GM19467 (cell line): ENCODE measurements around the gene RPS14.

ENCODE experiments used
- ATAC-seq: cut with Tn5 transposase; IDR thresholded peaks from one replicate; pipeline ENCODE4 v1.9.1; 2021; ENCODE audit warnings: mild to moderate bottlenecking, moderate library complexity; ENCODE audit not compliant: unreplicated experiment

Gene RPS14

DNA sequence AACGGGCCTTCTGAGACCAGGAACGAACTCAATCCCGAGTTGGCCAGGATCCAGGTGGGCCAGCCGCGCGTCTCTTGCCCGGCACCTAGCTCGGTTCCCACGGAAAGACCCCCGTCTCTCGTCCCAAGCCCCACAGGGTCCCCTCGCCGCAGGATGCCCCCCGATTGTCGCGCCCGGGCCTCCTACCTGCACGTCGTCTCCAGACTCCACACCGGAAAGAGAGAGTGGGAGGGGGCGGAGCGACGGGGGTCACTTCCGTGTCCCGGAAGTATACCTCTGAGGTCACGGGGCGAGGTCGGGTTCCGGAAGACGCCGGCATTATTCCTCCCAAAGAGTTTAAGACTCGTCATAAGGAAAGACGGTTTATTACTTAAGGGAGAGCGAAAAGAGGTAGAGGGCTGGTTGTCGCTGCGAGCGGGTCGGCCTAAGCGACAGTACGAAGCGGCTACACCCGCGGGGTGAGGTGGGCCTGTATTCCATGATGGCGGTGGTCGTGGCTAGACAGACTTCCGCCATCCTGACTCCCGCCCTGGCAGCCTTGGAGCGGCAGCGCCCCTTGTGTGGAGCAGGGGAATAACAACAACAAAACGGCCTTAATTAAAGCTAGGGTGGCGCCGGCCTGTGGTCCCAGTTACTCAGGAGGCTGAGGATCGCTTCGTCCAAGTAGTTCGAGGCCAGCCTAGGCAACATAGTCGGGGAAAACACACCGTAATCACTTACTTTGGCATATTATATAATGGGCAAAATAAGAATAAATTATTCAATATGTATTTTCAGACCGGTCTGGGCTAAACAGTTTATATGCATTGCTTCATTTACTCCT lies at the start of gene RPS14:
Gene RPS14, minus strand, starts transcription at position 223 of the 823 bp plus-strand sequence. CDS start 2,006 bp downstream, outside the sequence.
- peak; percentile 84 for ATAC-seq

DNA sequence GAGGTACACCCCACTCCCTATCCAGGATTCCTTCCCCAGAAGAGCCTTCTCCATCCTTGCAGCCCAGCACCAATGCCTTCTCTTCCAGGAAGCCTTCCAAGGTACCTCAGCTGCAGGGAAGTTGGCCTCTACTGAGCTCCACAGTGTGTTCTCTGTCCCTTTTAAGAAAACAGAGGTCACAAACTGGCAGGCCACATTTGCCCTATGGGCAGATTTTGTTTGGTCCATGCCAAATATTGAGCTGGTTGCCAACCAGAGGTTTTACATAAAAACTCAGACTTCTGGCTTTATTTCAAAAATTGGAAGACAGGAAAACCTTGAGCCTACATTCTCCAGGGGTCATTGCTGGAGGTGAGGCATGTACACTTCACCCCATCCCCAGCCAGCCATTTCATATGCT lies 49.4 kb upstream of the RPS14 start:
- no peak for ATAC-seq

DNA sequence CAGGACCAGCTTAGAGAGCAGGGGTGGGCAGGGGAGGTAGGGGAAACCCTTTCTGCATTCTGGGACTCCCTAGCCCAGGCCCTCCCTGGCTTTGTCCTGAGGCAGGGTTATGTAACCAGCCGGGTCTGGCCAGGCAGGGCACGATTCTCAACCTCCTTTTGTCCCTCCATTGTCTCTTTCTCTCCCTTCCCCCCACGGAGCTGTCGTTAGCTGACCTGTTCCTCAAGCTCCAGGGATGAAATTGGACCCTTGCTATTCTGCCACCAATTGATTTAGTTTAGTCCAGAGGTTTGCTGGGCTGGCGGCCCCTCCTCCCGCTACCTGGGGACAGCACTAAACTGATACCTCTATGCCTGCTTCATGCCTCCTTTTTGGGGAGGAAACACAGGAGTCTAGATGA lies 49.0 kb upstream of the RPS14 start:
- no peak for ATAC-seq

DNA sequence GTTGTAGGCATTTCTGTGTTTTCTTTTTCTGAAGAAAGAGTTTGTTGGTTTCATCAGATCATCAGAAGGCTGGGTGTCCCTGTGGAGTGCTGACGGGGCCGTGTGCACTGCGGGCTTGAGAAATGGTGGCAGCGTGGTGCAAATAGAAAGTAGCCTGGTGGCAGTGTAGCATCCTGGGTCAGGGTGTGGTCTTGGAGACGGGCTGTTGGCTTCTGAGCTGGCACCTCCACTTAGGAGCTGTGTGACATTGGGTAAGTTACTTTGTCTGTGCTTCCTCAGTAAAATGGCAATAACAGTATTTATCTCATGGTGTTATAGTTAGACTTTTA lies 48.4 kb upstream of the RPS14 start:
- no peak for ATAC-seq

DNA sequence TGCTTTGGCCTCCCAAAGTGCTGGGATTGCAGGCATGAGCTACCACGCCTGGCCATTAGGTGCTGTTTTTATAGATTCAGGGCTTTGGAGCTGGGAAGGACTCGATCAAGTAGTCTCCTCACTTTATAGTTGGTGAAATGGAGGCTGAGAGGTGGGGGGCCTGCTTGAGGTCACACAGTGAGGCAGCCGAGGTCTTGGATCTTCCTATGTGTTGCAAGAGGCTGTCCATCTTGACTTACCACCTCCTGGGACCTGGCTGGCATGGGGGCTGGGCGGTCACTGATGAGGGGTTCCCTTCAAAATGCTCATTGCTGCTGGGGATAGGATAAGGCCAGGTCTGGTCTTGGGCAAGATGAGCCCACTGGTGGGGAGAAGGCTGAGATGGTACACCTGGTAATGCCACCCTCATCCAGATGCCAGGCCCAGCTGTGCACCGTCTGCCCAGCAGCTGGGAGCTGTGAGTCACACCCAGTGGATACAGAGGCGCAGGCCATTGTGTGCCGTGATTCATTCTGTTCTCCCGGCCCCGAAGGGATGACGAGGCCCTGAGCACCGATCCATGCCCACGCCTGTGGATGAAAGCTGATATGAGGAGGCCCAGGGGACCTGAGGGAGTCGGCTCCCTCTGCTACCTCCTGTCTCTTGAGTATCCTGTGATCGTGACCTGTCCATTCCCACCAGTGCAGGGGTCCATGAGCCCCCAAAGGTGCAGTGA lies 47.9 kb upstream of the RPS14 start:
- no peak for ATAC-seq

DNA sequence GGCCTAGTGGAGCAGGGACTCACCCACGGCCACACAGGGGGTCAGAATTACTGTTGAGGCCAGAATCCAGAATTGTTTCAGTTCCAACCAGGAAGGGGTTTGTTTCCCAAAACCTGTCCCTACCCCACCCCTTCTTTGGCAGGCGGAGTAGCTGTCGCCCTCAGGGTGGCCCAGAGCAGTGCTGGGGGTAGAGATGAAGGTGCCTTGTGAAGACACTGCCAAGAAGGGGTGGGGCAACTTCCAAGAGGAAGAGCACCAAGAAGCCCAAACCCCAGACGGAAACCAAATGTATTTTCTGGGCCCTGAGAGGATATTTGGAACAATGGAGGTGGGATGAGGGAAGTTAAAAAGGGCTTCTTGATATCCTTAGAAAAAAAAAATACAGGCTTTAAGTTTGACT lies 47.0 kb upstream of the RPS14 start:
- ATAC-seq: no peak

DNA sequence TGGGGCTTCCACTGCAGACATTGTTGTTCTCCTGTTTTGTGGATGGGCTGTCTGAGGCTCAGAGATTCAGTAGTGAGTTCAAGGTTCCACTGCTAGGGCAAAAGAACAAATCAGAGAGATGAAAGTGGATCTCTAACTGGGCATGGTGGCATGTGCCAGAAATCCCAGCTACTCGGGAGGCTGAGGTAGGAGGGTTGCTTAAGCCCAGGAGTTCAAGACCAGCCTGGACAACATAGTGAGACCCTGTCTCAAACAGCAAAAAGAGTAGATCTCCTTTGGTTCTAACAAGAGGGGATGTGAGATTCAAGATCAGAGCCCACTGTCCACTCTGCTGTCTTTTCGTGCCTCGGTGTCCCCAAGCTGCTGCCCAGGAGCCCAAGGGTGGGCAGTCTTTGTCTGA lies 46.6 kb upstream of the RPS14 start:
- ATAC-seq: no peak

DNA sequence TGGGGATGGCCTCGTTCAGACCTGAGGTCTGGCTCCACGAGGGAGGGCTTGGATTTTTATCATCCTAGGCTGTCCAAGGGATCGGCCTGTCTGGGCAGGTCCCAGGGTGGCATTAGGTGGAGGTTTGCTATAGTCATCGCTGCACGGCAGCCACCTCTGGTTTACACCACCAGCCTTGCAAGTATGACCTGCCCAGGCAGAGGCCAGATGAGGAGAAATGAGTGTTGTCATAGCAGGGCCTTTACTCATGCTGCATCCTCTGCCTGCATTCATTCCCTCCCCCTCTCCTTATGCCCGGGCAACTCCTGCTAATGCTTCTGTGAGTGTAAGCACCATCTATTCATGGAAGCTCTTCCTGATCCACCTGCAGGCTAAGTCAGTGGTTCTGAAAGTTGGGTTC lies 43.1 kb upstream of the RPS14 start:
- no peak for ATAC-seq

DNA sequence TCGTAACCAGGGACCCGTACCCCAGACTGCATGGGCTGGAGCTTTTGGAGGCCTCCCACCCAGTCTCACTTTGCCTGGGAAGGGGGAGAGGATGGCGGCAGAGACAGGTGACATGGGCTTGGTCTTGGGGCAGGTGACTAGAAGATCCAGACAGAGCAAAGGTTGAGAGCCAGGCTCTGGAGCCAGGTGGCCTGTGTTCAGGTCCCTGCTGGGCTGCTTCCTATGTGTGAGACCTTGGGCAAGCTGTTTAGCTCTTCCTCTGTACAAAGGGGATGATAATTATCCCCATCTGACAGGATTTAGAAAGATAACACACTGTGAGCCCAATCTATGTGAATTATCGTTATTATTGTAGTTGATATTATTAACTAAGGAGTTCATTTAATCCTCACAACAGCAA lies 42.3 kb upstream of the RPS14 start:
- ATAC-seq: no peak

DNA sequence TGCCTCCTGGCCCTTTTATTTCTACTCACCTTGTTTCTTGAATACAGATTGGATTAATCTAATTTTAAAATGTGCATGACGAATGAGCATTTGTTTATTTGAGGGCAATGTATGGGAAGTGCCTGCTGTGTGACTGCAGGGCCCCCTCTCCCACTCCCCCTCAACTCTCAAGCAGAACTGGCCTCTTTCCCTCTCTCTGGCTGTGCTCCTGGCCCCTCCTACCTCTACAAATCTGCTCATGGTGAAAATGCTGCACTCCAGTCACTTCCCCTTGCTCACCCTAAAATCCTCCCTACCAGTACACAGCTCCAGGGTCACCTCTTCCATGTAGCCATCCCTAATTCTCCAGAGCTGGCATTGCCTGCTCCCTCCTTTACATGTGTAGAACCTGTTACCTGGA lies 41.2 kb upstream of the RPS14 start:
- no peak for ATAC-seq

DNA sequence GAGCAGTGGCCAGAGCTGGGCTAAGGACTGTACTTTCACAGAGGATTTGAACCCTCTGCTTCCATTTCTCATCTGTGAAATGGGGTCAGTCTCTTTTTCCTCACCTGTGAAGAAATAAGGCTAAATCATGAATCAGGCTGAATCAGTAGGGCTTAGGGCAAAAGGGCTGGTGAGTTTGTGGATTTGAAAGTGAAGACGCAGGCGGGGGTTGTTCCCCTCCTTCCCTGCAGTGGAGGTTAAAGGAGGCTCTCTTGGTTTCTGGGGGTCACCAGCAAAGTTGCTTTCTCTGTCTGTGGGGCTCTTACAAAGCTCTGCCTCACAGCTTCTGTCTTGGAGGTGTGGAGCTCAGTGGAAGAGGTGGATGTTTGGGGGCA lies 40.7 kb upstream of the RPS14 start:
- no peak for ATAC-seq

DNA sequence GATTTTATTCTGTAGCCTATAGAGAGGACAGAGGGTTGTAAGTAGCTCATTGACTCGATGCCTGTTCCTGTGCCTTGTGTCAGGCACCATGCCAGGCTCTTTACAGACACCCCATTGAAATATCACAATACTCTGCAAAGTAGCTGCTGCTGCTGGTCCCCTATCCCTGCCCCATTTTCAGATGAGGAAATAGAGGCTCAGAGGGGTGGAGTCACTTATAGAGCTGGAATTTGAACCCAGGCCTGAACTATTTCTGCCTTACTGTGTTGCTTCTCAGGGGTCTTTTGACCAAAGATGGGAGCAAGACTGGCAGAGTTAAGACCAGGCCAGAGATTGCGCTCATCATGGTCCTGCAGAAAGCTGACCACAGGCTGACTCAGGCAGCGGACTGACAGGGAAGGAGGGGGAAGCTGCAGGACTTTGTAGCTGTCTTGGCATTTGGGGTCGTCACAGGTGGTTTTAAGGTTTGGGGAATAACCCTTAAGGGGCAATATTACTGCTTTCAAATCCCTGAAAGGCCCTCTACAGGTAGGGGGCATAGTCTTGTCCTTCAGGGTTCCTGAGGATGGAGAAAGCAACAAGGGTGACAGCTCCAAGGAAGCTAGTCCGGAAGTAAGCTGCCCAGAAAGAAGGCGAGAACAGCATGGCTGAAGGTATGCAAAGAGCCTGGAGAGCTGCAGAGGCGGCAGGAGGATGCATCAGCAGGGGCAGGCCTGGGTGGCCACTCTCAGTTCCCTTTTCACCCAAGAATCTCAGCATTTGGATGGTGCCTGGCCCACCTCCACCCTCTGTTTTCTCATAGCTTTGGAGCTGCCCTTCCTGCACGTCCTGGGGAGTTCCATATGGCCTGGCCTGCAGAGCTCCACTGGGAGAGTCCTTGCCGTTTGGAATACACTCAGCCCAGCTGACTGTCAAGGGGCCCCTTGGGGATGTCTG lies 40.1 kb upstream of the RPS14 start:
- ATAC-seq: peak; percentile 85

DNA sequence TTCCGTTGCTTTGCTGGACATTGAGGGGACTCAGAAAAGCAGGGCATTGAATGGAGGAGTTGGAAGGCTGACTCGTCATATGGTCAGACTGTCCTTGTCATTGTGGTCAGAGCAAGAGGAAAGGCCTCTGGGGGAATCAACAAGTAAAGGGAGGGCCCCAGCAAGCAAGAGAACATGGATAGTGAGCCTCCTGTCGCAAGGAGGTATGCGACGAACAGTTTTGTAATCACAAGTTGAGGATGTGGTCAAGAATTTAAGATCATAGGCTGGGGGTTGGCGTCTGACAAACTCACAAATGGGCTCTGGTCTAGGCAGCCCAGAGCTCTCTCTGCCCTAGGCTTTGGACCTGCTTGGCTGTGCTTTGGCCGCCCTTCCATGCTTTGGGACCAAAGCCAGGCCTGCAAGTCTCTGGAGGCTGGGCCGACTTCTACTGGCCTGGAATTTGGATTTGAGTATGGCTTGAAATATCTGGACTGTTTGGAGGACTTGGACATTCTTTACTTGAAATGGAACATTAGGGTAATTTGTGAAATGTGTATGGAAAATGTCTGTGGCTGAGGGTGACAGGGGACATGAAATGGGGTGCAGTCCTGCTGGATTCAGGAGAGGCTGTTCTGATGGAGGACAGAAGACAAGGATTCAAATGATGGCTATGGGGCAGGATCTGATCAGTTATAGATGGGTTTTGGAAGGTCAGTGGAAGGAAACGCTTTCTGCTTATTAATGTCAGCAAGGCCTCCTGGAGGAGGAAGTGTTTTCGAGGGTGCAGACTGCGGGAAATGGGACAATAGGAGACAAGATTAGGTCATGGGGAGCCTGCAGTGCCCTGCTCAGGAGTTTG lies 39.2 kb upstream of the RPS14 start:
- ATAC-seq: no peak

DNA sequence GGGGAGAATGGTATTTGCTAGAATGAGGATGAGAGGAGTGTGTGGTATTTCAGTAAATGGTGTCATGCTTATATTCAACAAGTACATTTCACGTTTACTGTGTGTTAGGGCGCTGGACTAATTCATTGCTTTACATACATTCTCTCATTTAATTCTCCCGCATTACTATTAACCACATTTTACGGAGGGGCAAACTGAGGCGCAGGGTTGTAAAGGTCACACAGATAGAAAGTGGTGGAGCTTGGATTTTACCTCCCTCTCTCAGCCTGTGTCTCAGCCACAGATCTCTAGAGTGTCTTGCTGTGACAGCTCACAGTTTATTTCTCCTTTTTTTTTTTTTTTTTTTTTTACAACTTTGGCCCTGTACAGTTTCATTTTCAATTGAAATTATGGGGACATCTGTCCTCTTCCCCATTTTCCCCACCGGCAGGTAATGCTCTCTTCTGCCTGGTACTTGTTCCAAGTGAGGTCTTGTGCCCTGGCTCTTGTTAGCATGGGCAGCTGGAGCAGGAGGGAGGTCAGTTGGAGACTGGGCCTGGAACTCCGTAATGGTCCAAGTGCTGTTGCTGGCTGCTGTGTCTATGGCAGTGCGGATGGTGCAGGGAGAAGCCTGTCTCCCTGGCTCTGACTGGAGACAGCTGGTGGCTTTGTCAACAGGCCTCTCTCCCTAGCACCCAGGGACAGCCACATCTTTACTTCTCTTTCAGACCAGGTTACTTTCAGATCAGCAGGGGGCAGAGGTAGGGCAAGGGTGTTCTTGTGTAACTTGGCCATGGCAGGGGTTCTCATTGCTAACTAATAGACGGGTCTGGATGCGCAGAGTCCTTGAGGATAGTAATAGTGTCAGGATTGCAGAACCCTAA lies 37.9 kb upstream of the RPS14 start:
- no peak for ATAC-seq

DNA sequence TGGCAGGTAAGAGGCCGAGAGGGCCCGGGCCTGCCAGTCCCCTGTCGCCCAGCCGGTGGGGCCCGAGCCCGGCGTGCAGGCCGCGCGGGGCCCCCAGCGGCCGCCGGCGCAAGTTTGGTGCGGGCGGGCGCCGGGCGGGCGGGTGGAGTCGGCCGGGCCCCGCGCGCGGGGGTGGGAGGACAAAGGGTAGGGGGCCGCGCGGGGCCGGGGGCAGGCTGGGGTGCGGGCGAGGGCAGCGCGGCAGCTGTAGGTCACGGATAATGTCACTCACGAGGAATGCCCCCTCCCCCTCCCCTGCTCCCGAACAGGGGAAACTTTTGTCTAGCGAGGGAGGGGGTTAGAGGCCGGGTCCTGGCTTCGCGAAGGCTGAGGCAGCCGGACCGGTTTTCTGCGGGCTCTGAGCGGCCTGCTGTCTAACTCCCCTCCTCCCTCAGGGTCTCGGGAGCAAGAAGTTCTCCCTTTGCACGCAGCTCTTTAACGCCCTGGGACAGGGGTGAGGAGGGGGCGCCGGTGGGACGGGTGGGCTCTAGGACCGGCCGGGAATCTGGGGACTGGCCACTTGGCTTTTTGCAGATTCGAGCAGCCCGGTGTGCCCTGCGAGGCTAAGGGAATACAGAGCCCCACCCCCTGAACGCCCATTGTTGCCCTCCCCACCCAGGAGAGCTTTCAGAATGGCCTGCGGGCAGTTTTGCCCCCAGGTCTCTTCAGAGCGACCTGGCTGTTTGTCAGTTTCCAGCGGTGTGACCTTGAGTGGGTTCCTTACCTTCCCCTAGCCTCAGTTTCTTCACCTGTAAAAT lies 37.1 kb upstream of the RPS14 start:
- ATAC-seq: no peak

DNA sequence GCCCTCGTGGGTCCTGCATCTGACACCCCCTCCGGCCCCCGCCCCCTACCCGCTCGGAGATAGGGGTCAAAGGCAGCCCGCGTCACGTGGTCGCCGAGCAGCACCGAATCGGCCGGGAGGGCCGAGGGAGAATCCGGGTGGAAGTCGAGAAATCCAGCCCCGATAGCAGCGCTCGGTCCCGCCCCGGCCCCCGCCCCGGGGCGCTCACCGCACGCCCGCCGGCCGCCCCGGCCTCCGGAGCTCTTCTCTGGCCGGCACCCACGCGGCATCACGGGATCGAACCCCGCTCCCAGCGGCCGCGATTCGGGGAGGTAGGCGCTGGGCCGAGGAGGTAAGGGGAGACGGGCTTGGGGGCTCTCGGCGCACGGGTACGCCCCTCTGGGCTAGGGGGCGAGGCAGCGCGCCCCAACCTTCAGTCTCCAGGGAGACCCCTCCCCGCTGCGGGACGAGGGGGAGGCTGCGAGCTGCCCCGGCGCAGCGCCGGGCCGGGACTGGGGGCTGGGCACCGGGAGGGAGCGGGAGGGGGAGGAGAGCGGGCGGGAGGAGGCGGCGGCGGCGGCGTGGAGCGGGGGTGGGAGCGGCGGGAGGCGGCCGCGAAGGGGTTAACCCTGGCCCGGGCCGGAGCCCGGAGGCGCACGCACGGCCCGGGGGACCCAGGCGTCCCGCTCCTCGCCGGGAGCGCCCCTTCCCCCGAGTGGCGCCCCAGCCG lies 36.3 kb upstream of the RPS14 start:
- ATAC-seq: no peak

DNA sequence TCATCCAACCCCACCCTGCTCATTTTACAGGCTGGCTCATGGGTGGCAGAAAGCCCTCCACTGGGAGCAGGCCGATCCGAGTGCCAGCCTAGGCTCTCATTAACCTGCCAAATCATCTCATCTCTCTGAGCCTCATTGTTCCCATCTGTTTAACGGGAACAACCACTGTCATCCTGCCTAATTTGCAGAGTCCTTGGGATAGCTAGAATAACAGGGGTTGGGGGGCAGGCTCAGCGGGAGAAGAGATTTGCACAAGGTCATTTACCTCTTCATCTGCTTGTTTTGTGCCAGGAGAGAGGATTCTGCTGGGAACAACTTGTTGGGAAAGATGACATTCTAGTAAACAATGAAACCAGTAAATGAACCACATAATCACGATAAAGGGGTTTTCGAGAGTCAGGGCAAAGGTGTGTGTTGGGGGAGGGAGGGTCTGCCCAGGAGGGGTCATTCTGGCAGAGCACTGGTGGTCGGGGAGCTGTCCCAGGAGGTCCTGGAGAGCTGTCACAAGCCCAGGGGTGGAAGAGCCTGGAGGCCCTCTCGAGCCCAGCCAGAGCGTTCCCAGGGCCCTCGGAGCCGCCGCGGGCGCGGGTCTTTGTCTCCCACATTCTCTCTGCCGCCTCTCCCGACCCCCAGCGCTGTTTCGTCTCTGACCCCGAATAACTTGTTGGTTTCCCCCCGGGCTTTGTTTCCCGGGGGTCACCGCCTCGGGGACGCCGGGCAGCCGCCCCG lies 35.6 kb upstream of the RPS14 start:
- no peak for ATAC-seq

DNA sequence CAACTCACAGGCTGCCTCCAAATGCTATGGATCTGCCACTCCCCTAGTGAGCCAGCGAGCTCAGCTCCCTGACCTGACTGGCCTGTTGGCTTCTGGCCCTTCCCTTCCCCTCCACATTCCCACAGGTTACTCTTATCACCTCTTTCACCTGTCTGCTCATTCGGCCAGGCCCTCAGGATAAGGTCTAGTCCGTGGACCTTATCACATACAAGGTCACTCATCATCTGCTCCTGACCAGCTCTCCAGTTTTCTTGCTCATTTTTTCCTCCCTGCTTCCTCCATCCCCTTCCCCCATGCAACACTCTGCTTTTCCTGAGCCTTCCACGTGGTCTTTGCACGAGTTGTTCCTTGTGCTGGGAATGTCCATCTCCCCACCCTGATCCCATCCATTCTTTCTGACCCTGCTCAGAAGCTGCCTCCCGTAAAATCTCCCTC lies 32.5 kb upstream of the RPS14 start:
- no peak for ATAC-seq
